GM23338 (cell line): Measurements from ENCODE around the gene CLCNKA.

Experiments used
- CREB1 ChIP-seq: fragments of 250-450 bp; sonication (Bioruptor Pico); IDR thresholded peaks from 2 replicates; pipeline ENCODE4 v1.5.0; 2020; ENCODE audit warnings: low read depth, mild to moderate bottlenecking, moderate library complexity
- EZH2 ChIP-seq: fragments of 200-600 bp; sonication (generic); IDR thresholded peaks from one replicate; pipeline ENCODE4 v1.8.0; 2017; ENCODE audit warnings: antibody characterized with exemption, mild to moderate bottlenecking, low read depth; ENCODE audit not compliant: unreplicated experiment
- EZH2phosphoT487 ChIP-seq: fragments of 200-600 bp; sonication (generic); IDR thresholded peaks from one replicate; pipeline ENCODE4 v1.8.1; 2018; ENCODE audit warnings: antibody characterized with exemption; ENCODE audit not compliant: unreplicated experiment
- JUNB ChIP-seq: IDR thresholded peaks from one replicate; pipeline ENCODE4 v1.6.1; 2016; ENCODE audit warnings: antibody characterized with exemption; ENCODE audit not compliant: unreplicated experiment
- NANOG ChIP-seq: IDR thresholded peaks from 2 replicates; pipeline ENCODE4 v1.6.1; 2016; ENCODE audit warnings: antibody characterized with exemption, borderline replicate concordance
- POLR2AphosphoS5 ChIP-seq: IDR thresholded peaks from 2 replicates; pipeline ENCODE4 v1.6.1; 2016; ENCODE audit warnings: antibody characterized with exemption, low read depth
- ZNF331 ChIP-seq: fragments of 250-450 bp; sonication (Bioruptor Pico); IDR thresholded peaks from 2 replicates; pipeline ENCODE4 v1.5.0; 2020; ENCODE audit warnings: low read depth, mild to moderate bottlenecking, moderate library complexity
- TF ChIP-seq, protein P1 (sequence below), 2 experiments: fragments of 200-600 bp in 1 of 2; sonication (generic) in 1 of 2; conservative IDR thresholded peaks; 2 replicates each; pipeline versions ENCODE4 v1.5.1 to v1.6.1; 2016 to 2017; ENCODE audit warnings: antibody characterized with exemption in 2 of 2, low read depth in 2 of 2, mild to moderate bottlenecking in 2 of 2, moderate library complexity in 1 of 2
- TF ChIP-seq, protein P2 (sequence below): IDR thresholded peaks from one replicate; pipeline ENCODE4 v1.6.1; 2018; ENCODE audit warnings: antibody characterized with exemption; ENCODE audit not compliant: unreplicated experiment
- TF ChIP-seq, protein P3 (sequence below): IDR thresholded peaks from 2 replicates; pipeline ENCODE4 v1.6.1; 2016; ENCODE audit warnings: antibody characterized with exemption
- TF ChIP-seq, protein P4 (sequence below): fragments of 250-450 bp; sonication (Bioruptor Pico); IDR thresholded peaks from 2 replicates; pipeline ENCODE4 v1.5.0; 2020; ENCODE audit warnings: mild to moderate bottlenecking, moderate library complexity

DNA sequence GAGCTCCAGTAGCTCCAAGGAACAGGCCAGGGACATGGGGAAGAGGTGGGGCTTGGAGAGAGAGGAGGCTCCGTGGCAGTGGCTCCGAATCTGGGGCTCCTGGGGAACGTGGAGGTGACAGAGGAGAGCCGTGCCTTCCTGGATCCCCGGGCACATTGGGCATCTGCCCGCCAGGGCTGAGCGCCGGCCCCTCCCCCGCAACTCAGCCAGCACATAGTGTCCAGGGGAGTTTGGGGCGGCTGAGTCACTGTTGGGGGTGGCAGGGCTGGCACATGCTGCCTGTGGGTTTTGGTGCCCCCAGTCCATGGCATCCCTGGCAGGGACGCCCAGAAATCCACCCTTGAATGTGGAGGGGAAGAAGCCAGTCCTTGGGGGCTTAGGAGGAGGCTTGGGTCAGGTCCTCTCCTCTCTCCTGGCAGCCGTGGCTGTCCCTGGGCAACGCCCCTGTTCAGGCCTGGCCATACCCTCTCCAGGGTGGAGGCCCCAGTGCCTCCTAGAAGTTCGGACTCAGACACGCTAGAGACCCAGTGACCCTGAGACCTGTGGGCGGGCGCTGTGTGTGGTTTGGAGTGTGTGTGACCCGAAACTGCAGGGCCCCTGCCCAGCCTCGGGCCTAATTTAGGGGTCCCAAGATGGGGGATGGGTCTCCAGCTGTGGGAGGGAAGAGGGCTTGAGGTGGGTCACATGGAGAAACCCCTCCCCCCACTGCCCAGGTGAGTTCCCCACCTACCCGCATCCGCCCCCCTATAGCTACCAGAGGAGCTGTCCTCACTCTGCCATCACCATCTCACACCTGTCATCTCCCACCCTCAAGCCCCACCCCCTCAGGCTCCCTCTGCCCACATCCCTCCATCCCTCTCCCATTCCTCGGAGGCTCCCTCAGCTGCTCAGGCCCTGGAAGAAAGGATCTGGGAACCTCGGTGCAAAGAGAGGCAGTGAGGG lies 5.6 kb upstream of the CLCNKA start:
- TF ChIP-seq, protein P1, sequence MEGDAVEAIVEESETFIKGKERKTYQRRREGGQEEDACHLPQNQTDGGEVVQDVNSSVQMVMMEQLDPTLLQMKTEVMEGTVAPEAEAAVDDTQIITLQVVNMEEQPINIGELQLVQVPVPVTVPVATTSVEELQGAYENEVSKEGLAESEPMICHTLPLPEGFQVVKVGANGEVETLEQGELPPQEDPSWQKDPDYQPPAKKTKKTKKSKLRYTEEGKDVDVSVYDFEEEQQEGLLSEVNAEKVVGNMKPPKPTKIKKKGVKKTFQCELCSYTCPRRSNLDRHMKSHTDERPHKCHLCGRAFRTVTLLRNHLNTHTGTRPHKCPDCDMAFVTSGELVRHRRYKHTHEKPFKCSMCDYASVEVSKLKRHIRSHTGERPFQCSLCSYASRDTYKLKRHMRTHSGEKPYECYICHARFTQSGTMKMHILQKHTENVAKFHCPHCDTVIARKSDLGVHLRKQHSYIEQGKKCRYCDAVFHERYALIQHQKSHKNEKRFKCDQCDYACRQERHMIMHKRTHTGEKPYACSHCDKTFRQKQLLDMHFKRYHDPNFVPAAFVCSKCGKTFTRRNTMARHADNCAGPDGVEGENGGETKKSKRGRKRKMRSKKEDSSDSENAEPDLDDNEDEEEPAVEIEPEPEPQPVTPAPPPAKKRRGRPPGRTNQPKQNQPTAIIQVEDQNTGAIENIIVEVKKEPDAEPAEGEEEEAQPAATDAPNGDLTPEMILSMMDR (conservative IDR thresholded peaks at IDR 0.05; ENCODE audit: low read depth in 2 of 2), result no peak
- no peak for TF ChIP-seq POLR2AphosphoS5
- no peak for TF ChIP-seq CREB1 (CRISPR knock-in tag)
- TF ChIP-seq EZH2phosphoT487, result no peak
- no peak for TF ChIP-seq EZH2
- TF ChIP-seq, protein P2, sequence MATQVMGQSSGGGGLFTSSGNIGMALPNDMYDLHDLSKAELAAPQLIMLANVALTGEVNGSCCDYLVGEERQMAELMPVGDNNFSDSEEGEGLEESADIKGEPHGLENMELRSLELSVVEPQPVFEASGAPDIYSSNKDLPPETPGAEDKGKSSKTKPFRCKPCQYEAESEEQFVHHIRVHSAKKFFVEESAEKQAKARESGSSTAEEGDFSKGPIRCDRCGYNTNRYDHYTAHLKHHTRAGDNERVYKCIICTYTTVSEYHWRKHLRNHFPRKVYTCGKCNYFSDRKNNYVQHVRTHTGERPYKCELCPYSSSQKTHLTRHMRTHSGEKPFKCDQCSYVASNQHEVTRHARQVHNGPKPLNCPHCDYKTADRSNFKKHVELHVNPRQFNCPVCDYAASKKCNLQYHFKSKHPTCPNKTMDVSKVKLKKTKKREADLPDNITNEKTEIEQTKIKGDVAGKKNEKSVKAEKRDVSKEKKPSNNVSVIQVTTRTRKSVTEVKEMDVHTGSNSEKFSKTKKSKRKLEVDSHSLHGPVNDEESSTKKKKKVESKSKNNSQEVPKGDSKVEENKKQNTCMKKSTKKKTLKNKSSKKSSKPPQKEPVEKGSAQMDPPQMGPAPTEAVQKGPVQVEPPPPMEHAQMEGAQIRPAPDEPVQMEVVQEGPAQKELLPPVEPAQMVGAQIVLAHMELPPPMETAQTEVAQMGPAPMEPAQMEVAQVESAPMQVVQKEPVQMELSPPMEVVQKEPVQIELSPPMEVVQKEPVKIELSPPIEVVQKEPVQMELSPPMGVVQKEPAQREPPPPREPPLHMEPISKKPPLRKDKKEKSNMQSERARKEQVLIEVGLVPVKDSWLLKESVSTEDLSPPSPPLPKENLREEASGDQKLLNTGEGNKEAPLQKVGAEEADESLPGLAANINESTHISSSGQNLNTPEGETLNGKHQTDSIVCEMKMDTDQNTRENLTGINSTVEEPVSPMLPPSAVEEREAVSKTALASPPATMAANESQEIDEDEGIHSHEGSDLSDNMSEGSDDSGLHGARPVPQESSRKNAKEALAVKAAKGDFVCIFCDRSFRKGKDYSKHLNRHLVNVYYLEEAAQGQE, result no peak
- TF ChIP-seq ZNF331 (CRISPR knock-in tag), result no peak
- no peak for TF ChIP-seq NANOG
- no peak for TF ChIP-seq JUNB
- TF ChIP-seq, protein P3, sequence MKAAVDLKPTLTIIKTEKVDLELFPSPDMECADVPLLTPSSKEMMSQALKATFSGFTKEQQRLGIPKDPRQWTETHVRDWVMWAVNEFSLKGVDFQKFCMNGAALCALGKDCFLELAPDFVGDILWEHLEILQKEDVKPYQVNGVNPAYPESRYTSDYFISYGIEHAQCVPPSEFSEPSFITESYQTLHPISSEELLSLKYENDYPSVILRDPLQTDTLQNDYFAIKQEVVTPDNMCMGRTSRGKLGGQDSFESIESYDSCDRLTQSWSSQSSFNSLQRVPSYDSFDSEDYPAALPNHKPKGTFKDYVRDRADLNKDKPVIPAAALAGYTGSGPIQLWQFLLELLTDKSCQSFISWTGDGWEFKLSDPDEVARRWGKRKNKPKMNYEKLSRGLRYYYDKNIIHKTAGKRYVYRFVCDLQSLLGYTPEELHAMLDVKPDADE, result no peak
- TF ChIP-seq, protein P4, sequence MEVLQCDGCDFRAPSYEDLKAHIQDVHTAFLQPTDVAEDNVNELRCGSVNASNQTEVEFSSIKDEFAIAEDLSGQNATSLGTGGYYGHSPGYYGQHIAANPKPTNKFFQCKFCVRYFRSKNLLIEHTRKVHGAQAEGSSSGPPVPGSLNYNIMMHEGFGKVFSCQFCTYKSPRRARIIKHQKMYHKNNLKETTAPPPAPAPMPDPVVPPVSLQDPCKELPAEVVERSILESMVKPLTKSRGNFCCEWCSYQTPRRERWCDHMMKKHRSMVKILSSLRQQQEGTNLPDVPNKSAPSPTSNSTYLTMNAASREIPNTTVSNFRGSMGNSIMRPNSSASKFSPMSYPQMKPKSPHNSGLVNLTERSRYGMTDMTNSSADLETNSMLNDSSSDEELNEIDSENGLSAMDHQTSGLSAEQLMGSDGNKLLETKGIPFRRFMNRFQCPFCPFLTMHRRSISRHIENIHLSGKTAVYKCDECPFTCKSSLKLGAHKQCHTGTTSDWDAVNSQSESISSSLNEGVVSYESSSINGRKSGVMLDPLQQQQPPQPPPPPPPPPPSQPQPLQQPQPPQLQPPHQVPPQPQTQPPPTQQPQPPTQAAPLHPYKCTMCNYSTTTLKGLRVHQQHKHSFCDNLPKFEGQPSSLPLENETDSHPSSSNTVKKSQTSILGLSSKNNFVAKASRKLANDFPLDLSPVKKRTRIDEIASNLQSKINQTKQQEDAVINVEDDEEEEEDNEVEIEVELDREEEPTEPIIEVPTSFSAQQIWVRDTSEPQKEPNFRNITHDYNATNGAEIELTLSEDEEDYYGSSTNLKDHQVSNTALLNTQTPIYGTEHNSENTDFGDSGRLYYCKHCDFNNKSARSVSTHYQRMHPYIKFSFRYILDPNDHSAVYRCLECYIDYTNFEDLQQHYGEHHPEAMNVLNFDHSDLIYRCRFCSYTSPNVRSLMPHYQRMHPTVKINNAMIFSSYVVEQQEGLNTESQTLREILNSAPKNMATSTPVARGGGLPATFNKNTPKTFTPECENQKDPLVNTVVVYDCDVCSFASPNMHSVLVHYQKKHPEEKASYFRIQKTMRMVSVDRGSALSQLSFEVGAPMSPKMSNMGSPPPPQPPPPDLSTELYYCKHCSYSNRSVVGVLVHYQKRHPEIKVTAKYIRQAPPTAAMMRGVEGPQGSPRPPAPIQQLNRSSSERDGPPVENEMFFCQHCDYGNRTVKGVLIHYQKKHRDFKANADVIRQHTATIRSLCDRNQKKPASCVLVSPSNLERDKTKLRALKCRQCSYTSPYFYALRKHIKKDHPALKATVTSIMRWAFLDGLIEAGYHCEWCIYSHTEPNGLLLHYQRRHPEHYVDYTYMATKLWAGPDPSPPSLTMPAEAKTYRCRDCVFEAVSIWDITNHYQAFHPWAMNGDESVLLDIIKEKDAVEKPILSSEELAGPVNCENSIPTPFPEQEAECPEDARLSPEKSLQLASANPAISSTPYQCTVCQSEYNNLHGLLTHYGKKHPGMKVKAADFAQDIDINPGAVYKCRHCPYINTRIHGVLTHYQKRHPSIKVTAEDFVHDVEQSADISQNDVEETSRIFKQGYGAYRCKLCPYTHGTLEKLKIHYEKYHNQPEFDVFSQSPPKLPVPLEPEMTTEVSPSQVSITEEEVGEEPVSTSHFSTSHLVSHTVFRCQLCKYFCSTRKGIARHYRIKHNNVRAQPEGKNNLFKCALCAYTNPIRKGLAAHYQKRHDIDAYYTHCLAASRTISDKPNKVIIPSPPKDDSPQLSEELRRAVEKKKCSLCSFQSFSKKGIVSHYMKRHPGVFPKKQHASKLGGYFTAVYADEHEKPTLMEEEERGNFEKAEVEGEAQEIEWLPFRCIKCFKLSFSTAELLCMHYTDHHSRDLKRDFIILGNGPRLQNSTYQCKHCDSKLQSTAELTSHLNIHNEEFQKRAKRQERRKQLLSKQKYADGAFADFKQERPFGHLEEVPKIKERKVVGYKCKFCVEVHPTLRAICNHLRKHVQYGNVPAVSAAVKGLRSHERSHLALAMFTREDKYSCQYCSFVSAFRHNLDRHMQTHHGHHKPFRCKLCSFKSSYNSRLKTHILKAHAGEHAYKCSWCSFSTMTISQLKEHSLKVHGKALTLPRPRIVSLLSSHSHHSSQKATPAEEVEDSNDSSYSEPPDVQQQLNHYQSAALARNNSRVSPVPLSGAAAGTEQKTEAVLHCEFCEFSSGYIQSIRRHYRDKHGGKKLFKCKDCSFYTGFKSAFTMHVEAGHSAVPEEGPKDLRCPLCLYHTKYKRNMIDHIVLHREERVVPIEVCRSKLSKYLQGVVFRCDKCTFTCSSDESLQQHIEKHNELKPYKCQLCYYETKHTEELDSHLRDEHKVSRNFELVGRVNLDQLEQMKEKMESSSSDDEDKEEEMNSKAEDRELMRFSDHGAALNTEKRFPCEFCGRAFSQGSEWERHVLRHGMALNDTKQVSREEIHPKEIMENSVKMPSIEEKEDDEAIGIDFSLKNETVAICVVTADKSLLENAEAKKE (CRISPR knock-in tag), result no peak
